ENCODE results near the gene PRKAR1A.
"Not testable (repeated sequence)": the region's sequence is repeated elsewhere in the genome, so short reads cannot be mapped to it uniquely, and the experiment has no call there.

The PRKAR1A gene

DNA sequence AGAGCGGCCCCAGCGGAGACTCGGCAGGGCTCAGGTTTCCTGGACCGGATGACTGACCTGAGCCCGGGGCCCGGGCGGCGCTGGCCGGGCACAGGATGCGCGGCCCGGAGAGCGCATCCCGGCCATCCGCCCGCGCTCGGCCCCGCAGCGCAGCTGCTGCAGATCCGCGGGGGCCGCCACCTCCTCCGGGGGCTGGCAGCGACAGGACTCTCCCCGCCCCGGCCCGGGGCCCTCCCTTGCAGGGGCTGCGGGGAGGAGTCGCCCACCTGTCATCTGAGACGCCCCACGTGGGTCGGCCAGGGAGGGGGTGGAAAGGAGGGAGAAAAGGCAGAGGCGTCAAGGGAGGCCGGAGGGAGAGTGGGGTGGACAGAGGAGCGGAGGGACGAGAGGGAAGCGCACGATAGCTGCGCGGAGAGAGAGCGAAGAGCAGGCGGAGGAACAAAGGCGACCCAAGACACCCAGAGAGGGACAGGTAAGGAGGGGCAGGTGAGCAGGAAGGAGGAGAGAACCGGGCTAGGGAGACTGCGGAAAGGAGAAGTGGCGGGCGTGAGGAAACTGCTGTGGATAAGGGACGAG, 471 bp upstream of the PRKAR1A start:
- DNase-seq (ENCODE audit: low spot score) = peak; percentile 61

DNA sequence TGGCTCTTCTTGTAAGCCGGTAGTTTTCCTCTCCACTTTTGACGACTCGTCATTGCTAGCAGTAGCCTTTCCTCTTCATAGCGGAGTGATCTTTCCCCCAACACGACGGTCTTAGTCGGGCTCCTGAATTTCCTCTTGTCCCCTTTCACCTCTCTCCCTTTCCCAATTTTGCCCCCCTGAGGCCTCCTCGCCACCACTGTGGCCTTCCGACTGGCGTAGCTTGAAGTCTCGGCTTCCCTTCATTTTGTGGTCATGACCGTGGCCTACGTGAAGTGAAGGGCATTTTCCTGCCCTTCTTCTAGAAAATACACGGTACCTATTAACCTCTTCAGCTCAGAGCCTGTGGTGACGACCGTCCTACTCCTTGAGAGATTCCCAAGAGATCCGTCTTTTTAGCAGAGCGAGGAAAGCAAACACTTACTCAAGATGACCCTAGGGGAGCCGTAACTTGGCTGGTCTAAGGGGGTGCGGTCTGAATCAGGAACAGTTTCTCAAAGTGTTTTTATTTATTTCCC, 787 bp downstream of the PRKAR1A start:
- DNase-seq (ENCODE audit: low spot score) = peak; percentile 36

DNA sequence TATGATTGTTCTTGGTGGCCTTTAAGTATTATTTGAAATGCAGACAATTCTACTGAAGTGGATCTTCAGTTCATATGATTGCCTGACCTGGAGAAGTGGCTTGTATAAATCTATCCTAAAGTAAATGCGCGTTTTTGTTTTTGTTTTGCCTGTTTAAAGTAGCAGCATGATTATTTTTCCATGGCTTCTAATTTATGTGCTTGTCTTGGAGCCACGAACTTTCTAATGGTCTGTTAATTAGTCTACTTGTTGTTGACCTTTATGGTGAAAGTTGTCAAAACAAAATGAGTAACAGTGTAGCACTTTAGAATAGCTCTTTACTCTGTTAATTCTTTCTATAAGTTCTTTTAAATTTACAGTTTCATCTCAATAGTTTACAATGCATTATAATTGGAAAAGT, 1.7 kb downstream of the PRKAR1A start:
- no peak for DNase-seq (ENCODE audit: low spot score)

DNA sequence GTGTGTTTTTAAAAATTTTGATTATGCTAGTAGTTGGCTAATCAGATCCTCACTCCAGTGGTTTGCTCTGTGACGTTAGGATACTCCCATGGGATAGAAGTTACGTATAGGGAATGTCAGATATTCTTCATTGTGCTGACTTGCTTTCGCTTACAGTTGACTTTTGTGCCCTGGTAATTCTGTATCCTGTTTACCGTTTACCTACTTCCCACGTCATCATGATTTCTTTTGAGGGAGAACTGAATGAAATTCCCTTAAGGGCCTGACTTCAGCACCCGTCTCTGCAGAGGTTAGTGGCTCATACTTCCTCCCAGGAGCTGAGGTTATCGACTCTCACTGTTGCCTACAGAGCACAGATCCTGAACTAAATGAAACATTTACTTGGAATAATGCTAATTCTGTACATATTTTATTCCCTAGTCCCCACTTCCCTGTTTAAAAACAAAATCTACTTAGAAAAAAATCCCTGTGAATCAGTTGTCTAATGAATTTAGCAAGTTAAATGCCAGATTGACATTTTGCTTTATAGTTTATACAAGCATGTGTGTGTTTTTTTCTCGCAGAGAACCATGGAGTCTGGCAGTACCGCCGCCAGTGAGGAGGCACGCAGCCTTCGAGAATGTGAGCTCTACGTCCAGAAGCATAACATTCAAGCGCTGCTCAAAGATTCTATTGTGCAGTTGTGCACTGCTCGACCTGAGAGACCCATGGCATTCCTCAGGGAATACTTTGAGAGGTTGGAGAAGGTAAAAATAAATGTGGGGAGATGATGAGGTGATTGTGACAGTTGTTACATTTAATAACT, 2.8 kb downstream of the PRKAR1A start:
- DNase-seq (ENCODE audit: low spot score) = no peak

DNA sequence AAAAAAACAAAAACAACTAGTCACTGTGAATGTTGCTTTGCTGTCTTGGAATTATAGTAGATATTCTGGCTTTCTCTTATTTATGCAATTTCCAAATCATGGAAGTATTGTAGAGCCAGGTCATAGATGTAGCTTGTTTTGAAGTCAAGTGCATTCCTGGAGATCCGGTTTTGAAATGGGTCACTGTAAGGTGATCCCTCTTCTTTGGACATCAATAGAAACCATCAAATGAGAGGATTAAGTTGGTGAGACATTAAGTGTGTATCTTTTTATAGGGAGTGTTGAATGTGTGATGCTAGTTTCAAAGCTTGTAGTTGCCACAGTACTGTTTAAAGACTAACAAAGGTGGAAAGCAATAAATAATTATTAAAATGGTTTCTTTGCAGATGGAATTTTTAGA, 4.5 kb downstream of the PRKAR1A start:
- DNase-seq (ENCODE audit: low spot score) = no peak

DNA sequence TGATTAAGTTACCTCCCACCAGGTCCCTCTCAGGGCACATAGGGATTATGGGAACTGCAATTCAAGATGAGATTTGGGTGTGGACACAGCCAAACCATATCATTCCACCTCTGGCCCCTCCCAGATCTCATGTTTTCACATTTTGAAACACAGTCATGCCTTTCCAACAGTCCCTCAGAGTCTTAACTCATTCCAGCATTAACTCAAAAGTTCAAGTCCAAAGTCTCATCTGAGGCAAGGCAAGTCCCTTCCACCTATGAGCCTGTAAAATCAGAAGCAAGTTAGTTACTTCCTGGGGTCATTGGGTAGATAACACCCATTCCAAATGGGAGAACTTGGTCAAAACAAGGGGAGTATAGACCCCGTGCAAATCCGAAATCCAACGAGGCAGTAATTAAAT, 5.4 kb downstream of the PRKAR1A start:
- not testable (repeated sequence) for DNase-seq (ENCODE audit: low spot score)

DNA sequence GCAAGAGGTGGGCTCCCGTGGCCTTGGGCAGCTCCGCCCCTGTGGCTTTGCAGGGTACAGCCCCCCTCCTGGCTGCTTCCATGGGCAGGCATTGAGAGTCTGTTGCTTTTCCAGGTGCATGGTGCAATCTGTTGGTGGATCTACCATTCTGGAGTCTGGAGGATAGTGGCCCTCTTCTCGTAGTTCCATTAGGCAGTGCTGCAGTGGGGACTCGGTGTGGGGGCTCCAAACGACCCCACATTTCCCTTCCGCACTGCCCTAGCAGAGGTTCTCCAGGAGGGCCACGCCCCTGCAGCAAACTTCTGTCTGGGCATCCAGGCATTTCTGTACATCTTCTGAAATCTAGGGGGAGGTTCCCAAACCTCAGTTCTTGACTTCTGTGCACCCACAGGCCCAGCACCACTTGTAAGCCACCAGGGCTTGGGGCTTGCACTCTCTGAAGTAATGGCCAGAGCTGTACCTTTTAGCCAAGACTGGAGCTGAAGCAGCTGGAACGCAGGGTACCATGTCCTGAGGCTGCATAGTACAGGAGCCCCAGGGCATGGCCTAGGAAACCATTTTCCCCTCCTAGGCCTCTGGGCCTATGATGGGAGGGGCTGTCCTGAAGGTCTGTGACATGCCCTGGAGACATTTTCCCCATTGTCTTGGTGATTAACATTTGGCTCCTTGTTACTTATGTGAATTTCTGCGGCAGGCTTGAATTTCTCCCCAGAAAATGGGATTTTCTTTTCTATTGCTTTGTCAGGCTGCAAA, 6.0 kb downstream of the PRKAR1A start:
- no peak for DNase-seq (ENCODE audit: low spot score)

DNA sequence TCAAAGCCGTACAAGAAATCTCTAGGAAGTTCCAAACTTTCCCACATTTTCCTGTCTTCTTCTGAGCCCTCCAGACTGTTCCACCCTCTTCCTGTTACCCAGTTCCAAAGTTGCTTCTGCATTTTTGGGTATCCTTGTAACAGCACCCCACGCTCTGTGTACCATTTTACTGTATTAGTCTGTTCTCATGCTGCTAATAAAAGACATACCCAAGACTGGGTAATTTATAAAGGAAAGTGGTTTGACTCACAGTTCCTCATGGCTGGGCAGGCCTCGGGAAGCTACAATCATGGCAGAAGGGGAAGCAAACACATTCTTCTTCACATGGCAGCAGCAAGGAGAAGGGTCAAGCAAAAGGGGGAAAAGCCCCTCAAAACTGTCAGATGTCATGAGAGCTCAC, 6.8 kb downstream of the PRKAR1A start:
- DNase-seq (ENCODE audit: low spot score) = not testable (repeated sequence)

DNA sequence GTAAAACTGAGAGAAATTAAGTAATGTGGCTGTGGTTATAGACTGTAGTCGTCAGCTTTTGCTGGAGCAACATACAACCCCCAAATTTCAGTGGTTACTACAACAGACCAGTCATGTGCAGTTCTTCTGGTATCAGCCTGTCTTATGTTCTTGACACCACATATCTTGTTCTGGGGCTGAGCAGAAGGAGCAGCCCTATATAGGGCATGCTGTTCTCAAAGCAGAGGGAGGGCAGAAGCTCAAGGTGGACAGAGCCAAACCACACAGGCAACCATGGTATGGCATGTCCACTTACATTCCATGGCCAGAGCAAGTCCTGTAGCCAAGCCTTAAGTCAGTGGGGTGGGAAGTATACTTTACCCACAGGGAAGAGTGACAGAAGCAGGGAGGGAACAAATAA, 7.7 kb downstream of the PRKAR1A start:
- no peak for DNase-seq (ENCODE audit: low spot score)

DNA sequence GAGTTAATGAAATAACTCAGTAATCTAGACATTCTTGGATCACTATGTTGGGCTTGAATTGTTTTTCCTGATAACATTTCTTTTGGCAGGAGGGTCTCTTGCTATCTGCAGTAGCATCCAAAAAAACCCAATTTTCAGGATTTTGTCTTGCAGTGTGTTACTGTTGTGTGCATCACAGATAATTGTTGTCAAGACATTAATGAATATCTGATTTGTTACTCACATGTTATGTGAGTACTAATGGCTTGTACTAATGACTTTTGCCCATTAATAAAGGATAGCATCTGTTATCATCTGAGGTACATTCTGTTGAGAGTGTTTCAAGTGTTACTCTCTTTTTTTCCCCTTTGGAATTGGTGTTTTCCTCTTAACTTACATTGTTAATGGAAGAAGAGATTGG, 10.0 kb downstream of the PRKAR1A start:
- no peak for DNase-seq (ENCODE audit: low spot score)

DNA sequence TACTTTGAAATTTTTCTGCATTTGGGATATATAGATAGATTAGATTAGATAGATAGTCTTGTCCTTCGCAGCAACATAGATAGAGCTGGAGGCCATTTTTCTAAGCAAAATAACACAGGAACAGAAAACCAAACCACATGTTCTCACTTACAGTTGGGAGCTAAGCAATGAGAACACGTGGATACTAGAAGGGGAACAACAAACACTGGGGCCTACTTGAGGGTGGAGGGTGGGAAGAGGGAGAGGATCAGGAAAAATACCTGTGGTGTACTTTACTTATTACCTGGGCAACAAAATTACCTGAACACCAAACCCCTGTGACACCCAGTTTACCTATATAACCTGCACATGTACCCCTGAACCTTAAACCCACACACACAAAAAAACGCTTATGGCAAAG, 14.3 kb downstream of the PRKAR1A start:
- DNase-seq (ENCODE audit: low spot score) = no peak

DNA sequence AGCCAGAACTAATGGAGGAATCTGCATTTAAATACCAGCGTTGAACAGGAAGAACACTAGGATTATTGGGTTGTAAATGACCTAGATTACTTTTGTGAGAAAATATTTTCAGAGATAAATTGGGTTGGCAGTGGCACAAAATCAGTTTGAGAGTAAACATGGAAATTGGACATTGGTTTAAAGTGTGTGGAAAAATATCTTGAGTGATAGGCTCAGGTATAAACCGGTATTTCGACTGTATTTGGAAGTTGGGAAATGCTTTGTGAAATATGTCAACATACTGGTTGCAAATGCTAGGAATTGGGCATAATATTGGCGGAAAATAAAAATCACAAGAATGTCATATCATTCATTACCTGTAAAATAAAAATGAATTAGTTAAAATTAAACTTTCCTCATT, 15.1 kb downstream of the PRKAR1A start:
- DNase-seq (ENCODE audit: low spot score) = no peak

DNA sequence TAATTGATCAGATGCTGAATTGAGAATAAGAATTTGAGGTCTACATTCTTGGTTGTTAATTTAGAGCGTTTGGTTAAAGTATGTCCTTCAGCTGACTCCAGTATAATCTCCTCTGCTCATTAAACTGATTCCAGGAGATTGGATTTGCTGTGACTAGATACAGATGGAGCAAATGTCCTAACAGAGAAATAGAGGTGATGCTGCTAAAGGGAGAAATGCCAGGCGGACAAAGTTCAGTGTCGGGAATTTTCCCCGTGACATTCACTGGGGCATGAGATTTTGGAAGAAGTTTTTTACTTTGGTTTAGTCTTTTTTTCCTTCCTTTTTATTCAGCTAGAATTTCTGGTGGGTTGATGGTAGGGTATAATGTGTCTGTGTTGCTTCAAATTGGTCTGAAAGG, 19.0 kb downstream of the PRKAR1A start:
- DNase-seq (ENCODE audit: low spot score) = no peak

DNA sequence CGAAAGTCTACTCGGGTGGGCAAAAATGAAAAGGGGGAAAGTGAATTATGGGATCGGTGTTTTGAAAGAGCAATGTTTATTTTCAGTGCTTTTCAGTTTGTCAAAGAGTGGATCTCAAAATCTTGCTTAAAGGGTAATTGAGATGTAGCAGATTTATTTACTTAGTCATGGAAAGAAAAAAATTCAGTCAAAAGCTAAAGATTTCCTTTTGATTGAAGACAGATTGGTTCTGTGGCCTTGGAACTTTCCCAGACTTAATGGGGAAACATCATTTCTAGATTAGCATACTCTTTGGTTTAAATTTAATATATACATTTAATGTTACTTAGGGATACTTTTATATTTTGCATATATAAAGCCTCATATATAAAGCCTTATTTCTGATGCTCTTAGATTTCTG, 20.6 kb downstream of the PRKAR1A start:
- DNase-seq (ENCODE audit: low spot score) = no peak

DNA sequence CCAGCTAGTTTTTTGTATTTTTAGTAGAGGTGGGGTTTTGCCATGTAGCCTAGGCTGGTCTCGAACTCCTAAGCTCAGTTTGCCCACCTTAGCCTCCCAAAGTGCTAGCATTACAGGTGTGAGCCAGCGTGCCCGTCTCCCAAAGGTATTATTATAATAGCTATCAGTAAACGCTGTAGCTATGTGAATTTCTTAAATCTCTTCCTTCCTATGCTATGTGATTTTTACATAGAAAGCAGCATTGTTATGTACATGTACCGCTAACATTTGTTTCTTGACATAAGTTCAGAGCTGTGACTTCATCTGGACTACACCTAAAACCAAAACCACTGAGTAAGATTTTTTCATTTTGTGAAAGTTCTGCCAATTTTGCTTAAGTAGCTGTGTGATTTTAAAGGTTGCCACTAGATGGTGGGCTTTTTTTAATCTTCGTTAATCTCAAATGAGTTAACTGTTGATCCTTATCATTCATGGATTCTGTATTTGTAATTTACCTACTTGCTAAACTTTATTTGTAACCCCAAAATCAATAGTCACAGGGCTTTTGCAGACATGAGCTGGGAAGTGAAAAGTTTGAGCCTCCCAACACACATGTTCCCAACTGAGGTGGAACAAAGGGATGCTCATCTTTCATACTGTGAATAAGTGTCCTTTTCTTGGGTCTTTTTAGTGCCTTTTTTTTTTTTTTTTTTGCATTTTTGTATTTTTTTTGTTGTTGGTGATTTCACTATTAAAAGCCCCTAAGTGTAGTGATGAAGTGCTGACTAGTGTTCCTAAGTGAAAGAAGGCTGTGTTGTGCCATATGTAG, 21.9 kb downstream of the PRKAR1A start:
- DNase-seq (ENCODE audit: low spot score) = peak; percentile 35

DNA sequence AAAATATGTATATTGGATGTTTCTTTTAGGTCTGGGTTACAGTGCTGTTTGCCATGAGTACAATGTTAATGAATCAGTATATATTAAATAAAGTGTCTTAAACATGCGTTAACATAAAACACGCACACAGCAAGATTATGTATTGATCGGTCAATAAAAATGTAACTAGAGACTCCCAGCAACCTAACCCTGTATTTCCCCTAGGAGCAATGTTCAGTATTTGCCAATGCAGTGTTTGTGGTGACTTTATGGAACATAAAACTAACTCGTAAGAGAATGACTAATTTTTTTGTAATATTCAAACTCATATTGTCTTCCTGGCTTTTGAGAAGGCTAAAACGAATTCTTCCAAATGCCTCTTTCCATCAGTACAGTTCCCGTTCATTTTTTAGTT, 22.5 kb downstream of the PRKAR1A start:
- no peak for DNase-seq (ENCODE audit: low spot score)

DNA sequence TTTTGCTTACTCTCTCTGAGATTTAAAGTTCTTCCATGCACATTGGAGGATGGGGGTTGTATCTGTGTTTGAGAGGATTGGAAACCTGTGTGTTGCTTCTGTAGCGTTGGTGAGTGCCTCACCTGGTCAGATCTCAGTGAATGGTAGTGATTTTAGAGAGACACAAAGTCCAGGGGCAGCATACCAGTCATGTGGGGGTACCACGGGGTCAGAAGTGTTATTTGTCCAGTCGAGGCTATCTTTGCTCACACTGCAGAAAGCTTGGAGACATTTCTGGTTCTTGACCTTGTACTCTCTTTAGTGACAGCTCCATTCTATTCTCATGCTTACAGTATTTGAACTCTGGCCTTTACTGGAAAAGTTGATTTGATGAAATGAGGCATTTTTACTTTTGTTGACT, 23.7 kb downstream of the PRKAR1A start:
- no peak for DNase-seq (ENCODE audit: low spot score)

DNA sequence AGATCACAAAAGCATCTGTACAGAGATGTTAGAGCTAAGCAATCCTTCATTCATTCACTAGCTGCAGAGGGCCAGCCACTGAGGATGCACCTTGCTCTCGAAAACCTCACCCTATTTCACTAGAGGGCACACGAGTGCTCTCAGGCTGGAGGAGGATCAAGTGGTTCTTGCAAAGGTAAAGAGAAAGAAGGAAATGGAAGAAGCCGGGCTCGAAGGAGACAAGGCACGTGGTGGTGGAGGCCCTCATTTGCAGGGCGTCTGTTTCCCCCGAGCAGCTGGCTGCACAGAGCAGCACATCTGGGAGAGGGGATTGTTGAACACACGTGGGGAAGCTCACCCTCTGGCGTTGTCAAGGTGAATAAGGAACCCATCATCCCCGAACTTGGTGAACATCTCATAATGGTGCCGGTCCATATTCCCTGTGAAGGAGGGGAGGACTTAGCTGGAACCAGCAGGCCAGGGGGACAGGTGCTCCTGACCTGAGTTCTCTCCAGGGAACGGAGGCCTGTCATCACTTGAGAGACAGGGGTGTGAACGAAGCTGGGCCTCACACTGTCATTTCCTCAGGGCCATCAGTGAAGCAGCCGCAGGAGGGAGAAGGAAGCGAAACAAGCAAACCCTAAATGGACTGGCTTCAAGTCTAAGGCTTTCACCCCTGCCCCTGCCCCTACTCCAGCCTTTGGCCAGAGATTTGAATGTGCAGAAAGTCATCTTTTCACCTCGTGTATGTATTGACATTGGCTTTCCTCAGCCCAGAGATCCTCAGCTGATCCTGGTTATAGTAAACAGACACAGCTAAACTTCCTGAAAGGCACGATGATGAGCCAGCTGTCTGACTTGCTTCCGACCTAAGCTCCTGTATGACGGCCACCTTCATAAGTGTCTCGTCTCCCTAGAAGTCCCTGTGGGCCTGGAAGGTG, 27.6 kb downstream of the PRKAR1A start:
- DNase-seq (ENCODE audit: low spot score) = peak; percentile 41

DNA sequence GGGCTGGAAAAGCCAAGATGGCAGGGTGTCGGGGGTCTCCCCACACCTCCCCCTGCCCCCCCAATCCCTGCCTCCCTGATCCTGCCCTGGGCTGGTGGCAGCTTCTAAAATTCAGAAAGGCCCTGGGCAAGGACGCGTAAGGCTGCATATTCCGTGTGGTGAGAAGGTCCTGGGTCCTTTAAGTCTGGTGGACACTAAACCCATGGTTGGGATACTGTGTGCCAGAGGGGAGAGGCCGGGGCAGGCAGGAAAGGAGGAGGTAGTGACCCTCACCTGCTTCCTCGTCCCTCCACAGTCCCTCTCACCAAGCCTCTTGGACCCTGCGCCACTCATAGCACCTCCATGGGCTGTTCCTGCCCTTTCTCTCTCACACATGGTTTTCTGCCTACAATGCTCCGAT, 28.8 kb downstream of the PRKAR1A start:
- no peak for DNase-seq (ENCODE audit: low spot score)

DNA sequence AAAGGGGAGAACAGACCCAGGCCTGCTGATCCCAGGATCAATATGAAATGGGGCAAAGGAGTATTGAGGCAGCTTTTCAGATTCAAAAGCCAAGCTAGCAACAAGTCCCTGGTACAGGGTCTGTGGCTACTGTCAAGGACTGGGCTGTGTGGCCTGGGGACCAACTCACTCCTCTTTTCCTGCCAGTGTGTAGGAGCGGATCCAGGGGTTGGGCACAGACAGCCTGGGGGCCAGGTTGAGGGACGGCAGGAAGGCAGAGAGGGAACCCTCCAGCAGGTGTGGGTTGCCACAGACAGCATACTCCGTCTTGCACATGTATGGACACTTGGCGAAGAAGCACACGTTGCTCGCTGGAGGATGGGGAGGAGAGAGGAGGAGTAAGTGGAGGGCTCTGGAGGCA, 29.6 kb downstream of the PRKAR1A start:
- DNase-seq (ENCODE audit: low spot score) = no peak

All from AG08395 (cell line).